ENCODE measurements around the gene MAN1C1.
"Not testable (repeated sequence)": the region's sequence is repeated elsewhere in the genome, so short reads cannot be mapped to it uniquely, and the experiment has no call there.

The MAN1C1 gene

GRCh38 chr1:25624604-25625003 is 8.0 kb downstream of the MAN1C1 start:
- Mint-ChIP-seq H3K4me3 (peak overlapping the region; percentile 61), H3K27ac (no peak overlapping the region), H3K27me3 (ENCODE audit: low read depth) (peaks cover 92% of the 10 kb centered on the region), H3K36me3 (ENCODE audit: low read depth) (peaks cover 33% of the 10 kb centered on the region), H3K4me1 (ENCODE audit: low read depth) (peaks cover 59% of the 10 kb centered on the region), H3K9me3 (peaks cover 20% of the 10 kb centered on the region)
- DNase-seq (ENCODE audit: low spot score) = no peak

GRCh38 chr1:25626018-25626417 is 9.4 kb downstream of the MAN1C1 start:
- Mint-ChIP-seq H3K27ac (no peak overlapping the region), H3K4me1 (ENCODE audit: low read depth) (peaks cover 48% of the 10 kb centered on the region), H3K36me3 (ENCODE audit: low read depth) (peaks cover 30% of the 10 kb centered on the region), H3K27me3 (ENCODE audit: low read depth) (peaks cover 90% of the 10 kb centered on the region), H3K4me3 (no peak overlapping the region), H3K9me3 (peaks cover 23% of the 10 kb centered on the region)
- no peak for DNase-seq (ENCODE audit: low spot score)

GRCh38 chr1:25628741-25629421 is 12.3 kb downstream of the MAN1C1 start:
- peaks cover 38% of the 10 kb centered on the region for H3K36me3 Mint-ChIP-seq (ENCODE audit: low read depth)
- H3K27ac Mint-ChIP-seq = no peak overlapping the region
- no peak for DNase-seq (ENCODE audit: low spot score)
- H3K4me1 Mint-ChIP-seq (ENCODE audit: low read depth) = peaks cover 42% of the 10 kb centered on the region
- H3K27me3 Mint-ChIP-seq (ENCODE audit: low read depth) = peaks cover 85% of the 10 kb centered on the region
- H3K9me3 Mint-ChIP-seq = peaks cover 43% of the 10 kb centered on the region
- peak overlapping the region; percentile 37 for H3K4me3 Mint-ChIP-seq

GRCh38 chr1:25629836-25630235 is 13.2 kb downstream of the MAN1C1 start:
- Mint-ChIP-seq H3K4me3 (no peak overlapping the region), H3K36me3 (ENCODE audit: low read depth) (peaks cover 42% of the 10 kb centered on the region), H3K4me1 (ENCODE audit: low read depth) (peaks cover 35% of the 10 kb centered on the region), H3K27me3 (ENCODE audit: low read depth) (peaks cover 82% of the 10 kb centered on the region), H3K9me3 (peaks cover 48% of the 10 kb centered on the region), H3K27ac (no peak overlapping the region)
- no peak for DNase-seq (ENCODE audit: low spot score)

DNA sequence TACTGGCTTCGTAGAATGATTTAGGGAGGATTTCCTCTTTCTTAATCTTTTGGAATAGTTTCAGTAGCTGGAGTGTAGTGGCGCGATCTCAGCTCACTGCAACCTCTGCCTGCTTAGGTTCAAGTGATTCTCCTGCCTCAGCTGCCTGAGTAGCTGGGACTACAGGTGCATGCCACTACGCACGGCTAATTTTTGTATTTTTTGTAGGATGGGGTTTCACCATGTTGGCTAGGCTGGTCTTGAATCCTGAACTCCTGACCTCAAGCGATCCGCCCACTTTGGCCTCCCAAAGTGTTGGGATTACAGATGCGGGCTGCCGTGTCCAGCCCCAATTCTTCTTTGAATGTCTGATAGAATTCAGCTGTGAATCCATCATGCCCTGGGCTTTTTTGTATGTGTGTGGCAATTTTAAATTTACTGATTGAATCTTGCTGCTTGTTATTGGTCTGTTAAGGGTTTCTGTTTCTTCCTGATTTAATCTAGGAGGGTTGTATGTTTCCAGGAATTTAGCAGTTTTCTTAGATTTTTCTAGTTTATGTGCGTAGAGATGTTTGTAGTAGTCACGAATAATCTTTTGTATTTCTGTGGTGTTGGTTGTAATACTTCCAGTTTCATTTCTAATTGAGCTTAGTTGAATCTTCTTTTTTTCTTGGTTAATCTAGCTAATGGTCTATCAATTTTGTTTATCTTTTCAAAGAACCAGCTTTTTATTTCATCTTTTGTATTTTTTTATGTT is 15.3 kb downstream of the MAN1C1 start:
- Mint-ChIP-seq H3K4me1 (ENCODE audit: low read depth) (peaks cover 35% of the 10 kb centered on the region), H3K27me3 (ENCODE audit: low read depth) (peaks cover 69% of the 10 kb centered on the region), H3K36me3 (ENCODE audit: low read depth) (peaks cover 44% of the 10 kb centered on the region), H3K4me3 (peak overlapping the region; percentile 66), H3K27ac (peak overlapping the region; percentile 77), H3K9me3 (peaks cover 48% of the 10 kb centered on the region)
- no peak for DNase-seq (ENCODE audit: low spot score)

GRCh38 chr1:25634066-25634465 is 17.5 kb downstream of the MAN1C1 start:
- no peak for DNase-seq (ENCODE audit: low spot score)
- H3K9me3 Mint-ChIP-seq = peaks cover 62% of the 10 kb centered on the region
- peaks cover 31% of the 10 kb centered on the region for H3K4me1 Mint-ChIP-seq (ENCODE audit: low read depth)
- H3K36me3 Mint-ChIP-seq (ENCODE audit: low read depth) = peaks cover 49% of the 10 kb centered on the region
- H3K27ac Mint-ChIP-seq = no peak overlapping the region
- no peak overlapping the region for H3K4me3 Mint-ChIP-seq
- peaks cover 68% of the 10 kb centered on the region for H3K27me3 Mint-ChIP-seq (ENCODE audit: low read depth)

- H3K4me1 Mint-ChIP-seq (ENCODE audit: low read depth) = peaks cover 24% of the 10 kb centered on the region
- peaks cover 51% of the 10 kb centered on the region for H3K36me3 Mint-ChIP-seq (ENCODE audit: low read depth)
- no peak overlapping the region for H3K4me3 Mint-ChIP-seq
- peaks cover 63% of the 10 kb centered on the region for H3K9me3 Mint-ChIP-seq
- H3K27ac Mint-ChIP-seq = no peak overlapping the region
- H3K27me3 Mint-ChIP-seq (ENCODE audit: low read depth) = peaks cover 68% of the 10 kb centered on the region
- DNase-seq (ENCODE audit: low spot score) = no peak
These were observed 18.3 kb downstream of the MAN1C1 start for GRCh38 chr1:25634896-25635295.

DNA sequence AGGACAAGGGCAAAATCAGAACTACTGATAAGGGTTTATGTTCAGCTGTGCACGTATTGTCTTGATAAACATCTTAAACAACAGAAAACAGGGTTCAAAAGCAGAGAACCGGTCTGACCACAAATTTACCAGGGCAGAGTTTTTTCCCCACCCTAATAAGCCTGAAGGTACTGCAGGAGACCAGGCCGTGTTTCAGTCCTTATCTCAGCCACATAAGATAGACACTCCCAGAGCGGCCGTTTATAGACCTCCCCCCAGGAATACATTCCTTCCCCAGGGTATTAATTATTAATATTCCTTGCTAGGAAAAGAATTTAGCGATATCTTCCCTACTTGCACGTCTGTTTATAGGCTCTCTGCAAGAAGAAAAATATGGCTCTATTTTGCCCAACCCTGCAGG is 19.6 kb downstream of the MAN1C1 start:
- peaks cover 62% of the 10 kb centered on the region for H3K9me3 Mint-ChIP-seq
- peaks cover 71% of the 10 kb centered on the region for H3K27me3 Mint-ChIP-seq (ENCODE audit: low read depth)
- H3K36me3 Mint-ChIP-seq (ENCODE audit: low read depth) = peaks cover 57% of the 10 kb centered on the region
- not testable (repeated sequence) for H3K27ac Mint-ChIP-seq; DNase-seq (ENCODE audit: low spot score); H3K4me3 Mint-ChIP-seq
- H3K4me1 Mint-ChIP-seq (ENCODE audit: low read depth) = peaks cover 29% of the 10 kb centered on the region

GRCh38 chr1:25640646-25641328 is 24.2 kb downstream of the MAN1C1 start:
- H3K27ac Mint-ChIP-seq = no peak overlapping the region
- peaks cover 41% of the 10 kb centered on the region for H3K36me3 Mint-ChIP-seq (ENCODE audit: low read depth)
- peaks cover 33% of the 10 kb centered on the region for H3K9me3 Mint-ChIP-seq
- no peak overlapping the region for H3K4me3 Mint-ChIP-seq
- peaks cover 31% of the 10 kb centered on the region for H3K4me1 Mint-ChIP-seq (ENCODE audit: low read depth)
- no peak for DNase-seq (ENCODE audit: low spot score)
- peaks cover 78% of the 10 kb centered on the region for H3K27me3 Mint-ChIP-seq (ENCODE audit: low read depth)

- peaks cover 31% of the 10 kb centered on the region for H3K4me1 Mint-ChIP-seq (ENCODE audit: low read depth)
- H3K27me3 Mint-ChIP-seq (ENCODE audit: low read depth) = peaks cover 76% of the 10 kb centered on the region
- peak overlapping the region; percentile 65 for H3K4me3 Mint-ChIP-seq
These were observed 24.7 kb downstream of the MAN1C1 start for GRCh38 chr1:25641329-25641725.

DNA sequence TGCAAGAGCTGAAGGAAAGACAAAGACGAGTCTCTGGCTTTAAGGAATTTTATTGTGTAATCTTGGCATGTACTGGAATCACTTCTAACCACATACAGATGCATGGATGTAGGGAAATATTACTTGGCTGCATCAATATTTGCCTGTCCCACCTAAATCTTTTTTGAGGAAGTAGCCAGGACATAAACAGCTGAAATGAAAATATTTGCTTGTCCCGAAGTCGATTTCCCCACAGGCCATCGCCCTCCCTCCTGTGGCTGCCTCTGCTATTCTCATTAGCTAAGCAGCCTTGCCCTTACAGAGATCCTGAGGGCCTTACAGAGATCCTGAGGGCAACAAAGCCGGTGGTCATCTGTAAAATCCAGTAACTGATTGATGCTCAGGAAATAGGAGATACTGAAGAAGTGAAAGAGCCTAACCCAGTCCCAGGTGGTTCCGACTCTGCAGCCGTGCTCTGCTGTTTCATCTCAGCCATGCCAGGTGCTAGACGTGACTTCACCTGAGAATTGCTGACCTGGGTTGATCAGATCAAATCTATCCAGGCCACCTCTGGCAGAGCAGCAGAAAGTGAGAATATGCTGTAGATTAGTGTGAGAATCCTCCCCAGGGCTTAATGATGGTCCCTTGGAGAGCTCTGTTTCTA is 25.5 kb downstream of the MAN1C1 start:
- H3K4me1 Mint-ChIP-seq (ENCODE audit: low read depth) = peaks cover 31% of the 10 kb centered on the region

More at GRCh38 chr1:25641329-25641725, 24.7 kb downstream of the MAN1C1 start:
- Mint-ChIP-seq H3K36me3 (ENCODE audit: low read depth) (peaks cover 36% of the 10 kb centered on the region), H3K27ac (no peak overlapping the region), H3K9me3 (peaks cover 28% of the 10 kb centered on the region)
- no peak for DNase-seq (ENCODE audit: low spot score)

DNA sequence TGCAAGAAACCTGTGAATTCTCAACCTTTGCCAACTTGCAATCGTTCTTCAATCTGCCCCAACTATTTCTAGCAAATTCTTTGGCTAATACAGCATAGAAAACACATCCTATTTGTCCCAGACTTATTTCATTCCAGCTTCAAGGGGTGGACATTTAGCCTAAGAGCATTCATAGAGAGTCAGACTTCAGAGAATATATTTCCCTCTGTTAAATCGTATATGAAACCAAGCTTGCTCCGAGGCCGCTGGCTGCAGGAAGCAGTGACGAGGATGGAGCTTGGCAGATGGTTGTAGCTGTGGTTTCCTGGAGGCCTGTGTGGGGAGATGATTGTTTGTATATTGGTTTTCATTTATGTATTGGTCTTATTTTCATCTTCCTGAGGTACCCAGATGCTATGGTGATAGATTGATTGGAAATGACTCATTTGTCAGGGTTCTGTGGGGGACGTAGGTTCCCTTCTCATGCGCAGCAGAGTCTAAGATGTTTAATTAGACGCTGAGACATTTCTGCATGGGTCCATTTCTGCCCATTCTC is 26.1 kb downstream of the MAN1C1 start:
- Mint-ChIP-seq H3K4me1 (ENCODE audit: low read depth) (peaks cover 31% of the 10 kb centered on the region), H3K4me3 (peak overlapping the region; percentile 65), H3K27ac (peak overlapping the region; percentile 73), H3K27me3 (ENCODE audit: low read depth) (peaks cover 86% of the 10 kb centered on the region), H3K9me3 (peaks cover 19% of the 10 kb centered on the region), H3K36me3 (ENCODE audit: low read depth) (peaks cover 31% of the 10 kb centered on the region)
- peak; percentile 77 for DNase-seq (ENCODE audit: low spot score)

More for the DNA sequence above, 25.5 kb downstream of the MAN1C1 start:
- H3K4me3 Mint-ChIP-seq = peak overlapping the region; percentile 65
- no peak for DNase-seq (ENCODE audit: low spot score)
- H3K27ac Mint-ChIP-seq = peak overlapping the region; percentile 73
- H3K9me3 Mint-ChIP-seq = peaks cover 25% of the 10 kb centered on the region
- H3K36me3 Mint-ChIP-seq (ENCODE audit: low read depth) = peaks cover 34% of the 10 kb centered on the region
- H3K27me3 Mint-ChIP-seq (ENCODE audit: low read depth) = peaks cover 83% of the 10 kb centered on the region

DNA sequence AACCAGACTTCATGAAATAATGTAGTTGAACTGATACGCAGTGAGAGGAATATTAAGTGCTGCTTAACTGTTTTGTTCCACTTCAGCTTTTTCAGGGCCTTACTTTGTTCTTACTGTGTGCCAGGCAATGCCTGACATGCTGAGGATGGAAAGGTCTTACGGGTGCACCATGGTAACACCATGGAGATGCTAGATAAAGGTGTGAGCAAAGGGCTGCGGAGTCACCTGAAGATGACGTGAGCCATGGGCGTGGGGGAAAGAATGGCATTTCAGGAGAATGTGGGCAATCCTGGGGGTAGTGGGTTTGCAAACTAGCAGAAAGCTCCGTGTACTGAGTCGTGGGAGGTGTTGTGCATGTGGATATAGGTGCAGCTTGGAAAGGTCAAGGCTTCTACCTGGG is 27.3 kb downstream of the MAN1C1 start:
- H3K4me1 Mint-ChIP-seq (ENCODE audit: low read depth) = peaks cover 31% of the 10 kb centered on the region
- DNase-seq (ENCODE audit: low spot score) = no peak
- H3K36me3 Mint-ChIP-seq (ENCODE audit: low read depth) = peaks cover 23% of the 10 kb centered on the region
- peaks cover 87% of the 10 kb centered on the region for H3K27me3 Mint-ChIP-seq (ENCODE audit: low read depth)
- H3K4me3 Mint-ChIP-seq = peak overlapping the region; percentile 31
- no peak overlapping the region for H3K27ac Mint-ChIP-seq
- peaks cover 6% of the 10 kb centered on the region for H3K9me3 Mint-ChIP-seq
